SK-N-MC (cell line): Measurements from ENCODE around the gene TIMP4.

Experiments
- EZH2 ChIP-seq: fragments of 200-600 bp; sonication (generic); IDR thresholded peaks from one replicate; pipeline ENCODE4 v1.6.1; 2017; ENCODE audit warnings: antibody characterized with exemption
- POLR2AphosphoS5 ChIP-seq: IDR thresholded peaks from 2 replicates; pipeline ENCODE4 v1.6.1; 2012; ENCODE audit warnings: mild to moderate bottlenecking, low read depth, low read length, borderline replicate concordance

GRCh38 chr3:12114251-12114650 is 44.5 kb downstream of the TIMP4 start:
- TF ChIP-seq EZH2 (no peak), POLR2AphosphoS5 (no peak)
